ENCODE results near the gene AGPAT3.

The AGPAT3 gene

DNA sequence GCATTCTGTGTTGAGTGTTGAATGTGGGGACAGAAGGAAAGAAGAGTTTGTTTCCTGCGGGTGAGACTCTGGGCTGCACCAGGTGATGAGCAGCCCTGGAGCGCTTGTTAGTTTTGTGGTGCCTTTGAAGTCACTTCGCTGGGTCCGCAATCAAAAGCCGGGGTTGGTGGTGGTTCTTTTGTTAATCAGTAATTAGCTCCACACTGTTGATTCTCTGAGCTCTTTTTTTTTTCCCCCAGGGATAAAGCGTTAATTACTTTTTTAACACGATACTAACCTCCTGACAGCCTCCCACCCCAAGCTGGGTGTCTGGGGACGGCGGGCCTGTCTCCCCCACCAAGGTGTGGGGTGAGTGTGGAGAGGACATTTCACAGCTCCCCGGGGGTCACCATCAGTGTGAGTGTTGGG, 56.6 kb downstream of the AGPAT3 start:
- no peak for DNase-seq (ENCODE audit: low read depth in 1 of 2, low spot score in 1 of 2)

DNA sequence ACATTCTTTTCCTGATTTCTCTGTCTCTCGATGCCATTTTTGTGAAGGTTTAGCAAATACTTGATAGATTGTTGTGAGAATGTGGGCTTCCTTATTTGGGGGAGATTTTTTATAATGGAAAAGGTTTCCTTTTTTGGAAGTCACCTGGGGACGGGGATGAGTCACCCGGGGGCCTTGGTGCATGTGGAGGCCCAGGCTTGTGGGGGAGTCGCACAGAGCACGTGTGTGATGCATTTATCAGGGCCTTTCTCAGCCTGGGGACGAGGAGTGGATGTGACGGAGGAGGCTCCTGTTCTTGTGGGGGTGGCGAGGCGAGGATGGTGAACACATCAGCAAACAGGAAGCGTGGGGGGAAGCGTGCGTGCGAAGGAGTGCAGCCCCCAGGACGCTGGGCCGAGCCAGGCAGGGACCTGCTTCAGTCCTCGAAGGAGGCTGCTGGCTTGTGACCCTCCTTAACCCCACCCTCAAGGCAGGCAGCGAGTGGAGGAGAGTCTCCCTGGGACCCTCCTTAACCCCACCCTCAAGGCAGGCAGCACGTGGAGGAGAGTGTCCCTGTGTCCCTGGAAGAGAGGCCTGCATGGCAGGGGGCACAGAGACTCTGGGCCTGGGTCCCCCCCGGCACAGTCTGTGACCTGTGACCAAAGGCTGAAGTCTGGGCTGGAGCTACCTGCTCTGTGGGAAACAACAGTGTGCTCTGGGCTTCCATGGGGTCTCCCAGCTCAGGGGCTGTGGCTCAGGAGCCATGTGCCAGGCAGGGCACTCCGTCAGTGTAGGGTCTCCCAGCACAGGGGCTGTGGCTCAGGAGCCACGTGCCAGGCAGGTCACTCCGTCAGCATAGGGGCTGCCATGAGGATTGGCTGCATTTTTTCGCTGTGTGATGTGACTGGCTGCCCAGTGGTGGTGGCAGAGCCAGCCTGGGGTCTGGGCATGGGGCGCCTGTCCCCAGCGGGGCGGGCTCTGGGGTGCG, 57.2 kb downstream of the AGPAT3 start:
- DNase-seq (ENCODE audit: low read depth in 1 of 2, low spot score in 1 of 2), result peak; percentile 24 to 51

DNA sequence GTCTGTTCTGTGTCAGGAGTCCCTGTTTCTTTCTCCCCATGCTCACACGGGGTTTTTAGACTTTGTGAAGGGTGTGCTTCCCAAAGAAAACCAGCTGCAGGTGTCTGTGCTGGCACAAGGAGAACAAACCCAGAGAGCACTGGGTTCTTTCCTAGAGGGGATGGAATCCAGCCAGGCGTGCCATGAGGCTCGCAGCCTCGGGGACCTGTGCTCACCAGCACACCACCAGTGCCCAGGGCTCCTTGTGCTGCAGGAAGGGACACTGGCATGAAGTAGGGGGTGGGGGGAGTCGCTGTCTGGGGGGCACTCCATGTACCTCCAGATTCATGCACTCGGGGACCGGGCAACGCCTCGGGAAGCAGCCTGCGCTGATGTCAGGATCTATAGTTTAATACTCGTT, 57.9 kb downstream of the AGPAT3 start:
- DNase-seq (ENCODE audit: low read depth in 1 of 2, low spot score in 1 of 2), result no peak

DNA sequence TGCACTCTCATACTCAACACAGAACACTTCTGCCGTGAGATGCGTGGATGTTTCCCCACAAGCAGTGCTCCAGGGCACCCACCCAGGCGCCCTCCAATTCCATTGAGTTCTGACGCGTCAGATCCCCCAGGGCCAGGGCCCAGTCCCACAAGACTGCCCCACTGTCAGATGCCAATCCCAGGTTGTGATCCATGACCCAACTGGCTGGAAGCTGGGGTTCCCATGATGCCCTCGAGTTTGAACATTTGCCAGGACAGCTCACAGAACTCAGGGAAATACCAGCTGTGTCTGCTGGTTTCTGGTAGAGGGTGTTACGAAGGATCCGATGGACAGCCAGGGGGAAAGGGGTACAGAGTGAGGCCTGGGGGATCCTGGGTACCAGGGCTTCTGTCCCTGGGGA, 58.4 kb downstream of the AGPAT3 start:
- DNase-seq (ENCODE audit: low read depth in 1 of 2, low spot score in 1 of 2), result no peak

DNA sequence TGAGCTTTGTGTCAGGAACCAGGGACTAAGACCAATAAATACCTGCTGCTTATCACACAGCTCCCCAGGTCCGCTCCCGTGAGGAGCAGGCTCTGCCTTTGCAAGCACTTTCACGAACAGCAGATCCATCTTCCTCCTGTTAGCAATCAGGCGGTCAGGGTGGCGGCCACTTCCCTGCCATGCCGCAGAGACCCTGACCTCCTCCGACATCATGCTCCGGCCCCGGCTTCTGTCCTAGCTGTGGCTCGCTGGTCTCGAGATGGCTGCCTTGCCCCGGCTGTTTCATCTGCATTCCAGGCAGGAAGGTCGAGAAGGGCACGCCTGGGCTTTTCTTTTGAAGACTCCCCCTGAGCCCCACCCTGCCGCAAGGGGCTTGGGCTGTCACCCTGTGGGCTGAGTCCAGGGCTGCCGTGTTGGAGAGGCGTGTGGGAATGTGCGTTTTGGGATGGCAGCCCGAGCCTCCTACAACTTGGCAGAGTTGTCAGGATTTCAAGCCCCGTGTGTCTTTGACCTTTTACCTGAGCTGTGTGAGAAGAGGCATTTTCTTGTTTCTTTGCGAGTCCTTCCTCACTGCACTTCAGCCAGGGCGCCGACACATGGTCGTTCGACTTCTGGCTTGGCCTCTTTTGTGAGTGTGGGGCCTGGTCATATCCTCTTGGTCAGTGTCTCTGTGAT, 59.5 kb downstream of the AGPAT3 start:
- no peak for DNase-seq (ENCODE audit: low read depth in 1 of 2, low spot score in 1 of 2)

DNA sequence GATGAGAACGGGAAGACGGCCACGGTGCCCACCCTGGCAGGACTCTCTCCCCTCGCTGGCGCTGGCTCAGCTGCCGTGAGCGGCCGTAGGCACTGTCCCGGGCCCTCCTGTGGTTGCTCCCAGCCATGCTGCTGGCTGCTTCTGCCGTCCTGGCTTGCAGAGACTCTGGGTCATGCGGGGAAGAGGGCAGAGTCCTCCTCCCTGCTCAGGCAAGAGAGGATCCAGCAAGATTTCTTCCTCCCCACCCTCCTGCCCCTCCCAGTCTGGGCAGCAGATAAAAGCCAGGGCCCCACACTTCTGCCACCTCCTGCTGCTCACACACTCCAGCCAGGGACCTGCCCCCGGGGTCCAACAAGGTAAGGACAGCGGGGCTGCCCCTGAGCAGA, 60.1 kb downstream of the AGPAT3 start:
- no peak for DNase-seq (ENCODE audit: low read depth in 1 of 2, low spot score in 1 of 2)

DNA sequence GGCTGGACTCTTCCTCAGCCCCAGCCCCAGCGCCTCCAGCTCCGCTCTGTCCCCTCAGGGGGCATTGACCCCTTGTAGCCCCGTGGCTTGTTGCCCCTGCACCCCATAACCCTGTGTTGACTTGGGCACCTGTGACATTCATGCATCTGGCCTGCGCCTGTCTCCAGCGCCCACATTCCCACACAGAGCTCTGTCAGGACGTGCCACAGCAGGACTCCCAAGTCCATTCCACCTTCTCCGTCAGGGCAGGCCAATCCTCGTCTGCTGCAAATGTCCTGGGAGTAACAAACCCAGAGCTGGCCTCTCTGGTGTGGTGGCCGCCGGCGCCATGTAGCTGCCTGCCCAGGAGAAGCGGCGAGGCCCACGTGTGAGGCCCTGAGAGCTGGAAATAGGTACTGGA, 60.6 kb downstream of the AGPAT3 start:
- DNase-seq (ENCODE audit: low read depth in 1 of 2, low spot score in 1 of 2), result no peak

DNA sequence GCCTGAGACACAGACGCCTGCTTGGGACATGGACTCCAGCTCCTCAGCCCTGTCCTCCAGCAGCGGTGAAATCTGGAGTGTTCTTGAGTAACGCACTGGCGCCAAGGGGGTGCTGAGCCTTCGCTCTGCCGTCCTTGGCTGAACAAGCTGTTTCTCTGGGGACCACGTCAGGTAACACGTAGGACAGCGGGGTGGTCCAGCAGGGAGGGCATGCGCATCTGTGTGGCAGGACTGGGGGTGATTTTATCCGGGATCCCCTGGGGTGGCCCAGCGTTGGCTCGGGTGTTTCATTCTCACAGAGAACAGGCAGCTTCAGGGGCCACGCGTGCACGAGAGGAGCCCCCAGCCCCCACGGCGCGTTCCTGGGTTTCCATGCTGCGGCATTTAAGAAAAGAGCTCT, 61.2 kb downstream of the AGPAT3 start:
- no peak for DNase-seq (ENCODE audit: low read depth in 1 of 2, low spot score in 1 of 2)

DNA sequence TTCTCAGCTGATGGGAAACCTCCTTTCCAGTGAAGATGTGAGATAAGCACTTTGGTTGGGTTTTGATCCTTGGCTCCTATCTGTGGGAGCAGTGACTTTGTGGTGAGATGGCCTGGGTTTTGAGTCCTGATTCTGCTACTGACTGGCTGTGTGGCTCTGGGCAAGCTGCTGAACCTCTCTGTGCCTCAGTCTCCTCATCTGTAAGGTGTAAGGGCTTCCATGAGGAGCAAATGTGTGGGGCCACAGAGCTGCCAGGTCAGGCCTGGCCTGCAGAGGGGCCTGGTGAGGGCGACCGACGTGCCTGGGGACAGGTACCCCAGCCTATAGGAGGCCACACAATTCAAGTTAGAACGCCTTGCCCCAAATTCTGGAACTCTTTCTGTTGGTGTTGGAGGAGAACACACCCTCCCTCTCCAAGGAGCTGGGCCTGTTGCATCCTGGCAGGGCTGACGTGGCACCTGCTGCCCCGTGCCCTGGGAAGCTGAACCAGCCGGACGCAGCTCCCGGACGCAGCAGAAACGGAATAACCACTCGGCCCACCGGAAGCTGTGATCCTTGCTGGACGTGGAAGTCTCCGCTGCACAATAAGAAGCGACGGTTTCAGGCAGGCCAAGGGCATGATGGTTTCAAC, 62.7 kb downstream of the AGPAT3 start:
- no peak for DNase-seq (ENCODE audit: low read depth in 1 of 2, low spot score in 1 of 2)

DNA sequence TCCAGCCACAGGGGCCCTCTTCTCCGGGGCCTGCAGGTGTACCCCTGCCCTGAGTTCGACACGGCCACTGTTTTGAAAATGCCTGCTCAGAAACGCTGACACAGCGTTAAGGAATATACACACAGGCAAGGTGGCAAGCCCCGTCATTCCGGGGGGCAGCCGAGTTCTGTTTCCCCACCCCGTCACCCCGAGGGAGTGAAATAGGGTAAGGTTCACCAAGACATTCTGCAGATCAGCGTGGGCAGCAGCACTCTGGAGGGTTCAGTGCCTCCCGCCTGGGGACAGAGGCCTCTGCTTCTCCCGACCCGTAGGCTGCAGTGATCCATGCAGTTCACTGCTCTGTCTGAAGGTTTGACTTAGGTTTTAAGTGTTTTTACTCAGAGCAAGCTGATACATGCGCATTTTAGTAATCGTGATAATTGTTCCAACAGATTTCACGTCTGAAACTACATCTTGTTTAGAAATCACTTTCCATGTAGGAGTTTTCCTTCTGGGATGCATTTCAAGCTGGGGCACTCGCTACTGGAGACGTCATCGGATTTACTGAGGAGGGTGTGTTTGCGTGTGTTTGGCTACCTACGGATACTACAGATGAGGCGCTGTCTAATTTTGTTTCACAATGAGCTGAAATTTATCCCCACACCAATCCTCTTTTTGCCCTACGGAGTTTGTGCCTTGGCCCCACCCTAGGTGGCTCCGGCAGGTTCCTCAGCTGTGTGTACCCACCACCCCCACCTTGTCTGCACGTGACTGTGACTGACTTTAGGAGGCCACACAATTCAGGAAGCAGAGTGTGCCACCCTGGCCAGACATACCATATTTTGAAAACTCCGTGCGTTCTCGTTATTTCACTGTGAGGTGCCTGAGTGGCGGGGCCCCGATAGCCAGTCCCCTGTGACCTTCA, 63.5 kb downstream of the AGPAT3 start:
- no peak for DNase-seq (ENCODE audit: low read depth in 1 of 2, low spot score in 1 of 2)

DNA sequence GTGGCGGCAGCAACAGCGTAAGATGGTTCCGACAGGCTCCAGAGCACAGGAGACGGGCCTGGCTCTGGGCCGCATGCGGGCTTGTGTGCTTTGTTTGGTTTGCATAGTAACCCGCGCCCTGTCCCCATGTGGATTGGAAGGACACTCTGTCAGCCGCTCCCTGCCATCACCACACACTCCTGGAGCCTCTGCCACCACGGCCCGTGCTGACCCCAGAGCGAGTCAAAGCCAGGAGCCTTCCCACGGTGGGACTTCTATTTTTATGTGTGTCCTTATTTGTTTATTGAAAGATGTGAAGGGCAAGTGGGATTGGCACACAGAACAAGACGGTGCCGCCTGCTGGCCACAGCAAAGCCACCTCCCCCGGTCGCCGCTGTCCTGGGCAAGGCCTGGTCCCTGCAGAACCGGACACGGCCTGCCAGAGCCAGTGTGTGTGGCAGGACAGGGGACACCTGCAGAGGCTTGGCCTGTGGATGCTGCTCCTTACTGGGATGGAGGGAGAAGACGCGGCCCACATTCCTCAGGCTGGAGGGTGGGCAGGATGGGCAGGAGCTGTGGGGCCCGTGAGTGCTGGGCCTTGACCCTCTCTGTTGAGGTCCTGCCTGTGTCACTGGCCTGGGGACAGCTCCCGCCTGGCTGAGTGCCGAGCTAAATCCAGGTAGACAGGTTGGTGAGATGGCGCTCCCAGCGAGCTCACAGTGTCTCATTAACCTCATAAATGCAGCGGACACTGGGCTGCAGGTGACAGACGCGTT, 64.4 kb downstream of the AGPAT3 start:
- no peak for DNase-seq (ENCODE audit: low read depth in 1 of 2, low spot score in 1 of 2)

DNA sequence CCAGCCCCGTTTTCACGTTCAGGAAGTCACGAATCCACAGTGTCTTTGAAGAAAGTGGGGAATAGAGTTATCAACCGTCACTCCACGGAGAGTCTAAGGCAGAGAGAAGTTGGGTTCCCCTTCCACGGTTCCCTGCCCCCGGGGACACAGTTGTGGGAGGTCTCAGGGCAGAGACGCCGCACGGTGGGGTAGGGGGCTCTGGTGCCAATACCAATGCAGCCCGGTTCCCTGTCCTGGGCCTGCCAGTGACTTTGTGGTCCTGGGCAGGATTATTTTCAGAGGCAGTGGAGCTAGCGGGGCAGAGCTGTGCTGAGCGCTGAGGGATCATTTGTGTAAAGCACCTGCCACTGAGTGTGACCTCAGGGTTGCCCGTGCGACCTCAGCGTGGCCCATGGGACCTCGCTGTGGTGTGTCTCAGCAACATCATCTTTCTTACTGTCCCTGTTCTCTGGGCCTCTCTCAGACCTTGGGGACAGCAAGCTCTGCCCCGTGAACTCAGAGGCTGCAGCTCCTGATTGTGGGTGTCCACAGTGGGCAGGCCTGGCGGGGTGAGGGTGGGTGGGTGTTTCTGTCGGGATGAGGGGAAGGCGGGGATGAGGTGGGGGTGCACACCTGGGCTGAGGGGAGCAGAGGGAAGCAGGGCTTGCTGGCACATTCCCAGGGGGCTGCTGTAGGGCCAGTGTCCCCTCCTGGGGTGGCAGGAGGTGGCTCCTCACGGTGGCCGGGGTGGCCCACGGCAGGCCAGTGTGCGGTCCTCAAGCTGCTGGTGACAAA, 65.2 kb downstream of the AGPAT3 start:
- no peak for DNase-seq (ENCODE audit: low read depth in 1 of 2, low spot score in 1 of 2)

DNA sequence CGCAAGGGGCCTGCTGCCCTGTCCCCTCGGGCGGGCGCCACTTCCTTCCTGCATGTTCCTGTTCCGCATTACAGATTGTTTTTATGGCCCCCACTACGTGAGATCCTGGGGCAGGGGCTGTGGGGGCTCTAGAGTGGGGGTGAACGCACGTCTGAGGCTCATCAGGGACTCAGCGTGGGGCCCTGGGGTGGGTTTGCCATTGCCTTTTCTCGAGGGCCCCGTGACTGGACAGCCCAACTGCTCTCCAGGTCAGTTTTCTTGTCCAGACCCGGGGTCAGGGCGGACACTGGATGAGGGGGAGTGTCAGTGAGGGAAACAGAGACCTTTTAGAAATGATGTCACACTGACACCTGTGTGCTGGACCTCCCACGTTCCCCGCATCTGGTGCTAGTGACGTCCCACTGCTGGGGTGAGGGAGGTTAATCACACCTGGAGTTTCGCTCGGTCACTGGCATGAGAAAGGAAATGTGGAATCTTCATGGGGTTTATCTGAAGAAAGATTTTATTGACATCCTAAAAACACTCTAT, 65.9 kb downstream of the AGPAT3 start:
- no peak for DNase-seq (ENCODE audit: low read depth in 1 of 2, low spot score in 1 of 2)

DNA sequence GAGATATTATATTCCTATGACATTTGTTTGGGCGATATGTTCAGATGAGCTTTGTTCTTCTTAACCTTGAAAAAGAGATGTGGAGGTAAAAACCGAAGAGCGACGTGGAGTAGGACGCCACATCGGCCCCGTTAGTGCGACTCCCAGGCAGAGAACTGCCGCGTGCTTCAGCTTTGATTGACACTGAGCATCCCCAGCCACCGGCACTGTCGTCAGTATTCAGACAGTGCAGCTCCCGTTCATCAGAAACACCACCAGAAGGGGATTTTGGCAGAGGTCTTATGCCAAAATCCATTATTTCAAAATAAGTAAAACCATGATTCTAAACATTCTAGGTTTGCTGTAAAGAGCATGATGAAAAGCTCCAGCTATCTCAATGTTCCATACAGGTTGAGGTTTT, 66.5 kb downstream of the AGPAT3 start:
- DNase-seq (ENCODE audit: low read depth in 1 of 2, low spot score in 1 of 2), result no peak

DNA sequence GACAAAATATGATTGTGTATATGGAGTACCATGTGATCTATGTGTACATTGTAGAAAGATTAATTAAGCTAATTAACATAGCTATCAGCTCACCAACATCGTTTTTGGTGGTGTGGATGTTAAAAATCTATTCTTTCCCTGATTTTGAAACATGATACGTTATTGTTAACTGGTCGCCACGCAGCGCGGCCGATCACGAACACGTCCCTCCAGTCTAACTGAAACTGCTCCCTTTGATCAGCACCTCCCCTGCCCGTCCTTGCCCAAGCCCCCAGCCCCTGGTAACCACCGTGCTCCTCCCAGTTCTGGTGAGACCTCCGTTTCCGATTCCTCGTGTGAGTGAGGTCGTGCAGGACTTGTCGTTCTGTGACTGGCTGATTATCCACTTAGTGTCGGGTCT, 67.0 kb downstream of the AGPAT3 start:
- DNase-seq (ENCODE audit: low read depth in 1 of 2, low spot score in 1 of 2), result no peak

DNA sequence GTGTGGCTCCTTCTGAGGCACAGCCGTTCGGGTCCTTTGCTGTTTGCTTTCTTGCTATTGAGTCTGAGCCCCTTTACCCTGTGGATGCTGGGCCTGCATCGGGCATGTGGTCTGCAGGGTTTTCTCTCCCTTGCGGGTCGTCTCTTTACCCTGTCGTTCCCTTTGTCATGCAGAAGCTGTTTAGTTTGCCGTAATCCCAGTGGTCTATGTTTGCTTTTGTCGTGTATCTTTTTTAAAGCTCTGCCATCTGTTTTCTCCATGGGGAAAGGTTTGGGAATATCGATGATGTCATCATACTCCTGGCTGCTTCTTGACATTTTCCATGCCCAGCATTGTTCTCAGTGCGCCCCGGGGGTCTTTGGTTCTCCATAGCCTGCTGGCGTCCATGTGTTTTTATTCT, 68.2 kb downstream of the AGPAT3 start:
- DNase-seq (ENCODE audit: low read depth in 1 of 2, low spot score in 1 of 2), result no peak

DNA sequence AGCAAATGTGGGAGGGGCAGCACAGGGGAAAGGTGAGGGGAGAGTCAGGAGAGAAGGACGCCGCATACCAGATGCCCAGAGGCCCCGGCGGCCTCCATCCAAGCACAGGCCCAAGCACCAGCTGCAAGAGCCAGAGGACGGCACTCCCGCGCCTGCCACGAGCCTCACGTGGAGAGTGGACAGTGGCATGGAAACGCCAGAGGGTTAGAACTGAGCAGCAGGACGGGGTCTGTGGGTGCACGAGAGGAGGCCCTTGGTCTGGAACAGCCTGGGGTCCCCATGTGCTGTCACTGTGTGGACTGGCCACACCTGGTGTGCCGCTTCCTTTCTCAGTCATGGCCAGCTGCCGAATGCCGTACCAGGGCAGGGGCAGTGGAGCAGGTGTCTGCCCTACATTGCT, 68.7 kb downstream of the AGPAT3 start:
- DNase-seq (ENCODE audit: low read depth in 1 of 2, low spot score in 1 of 2), result no peak

DNA sequence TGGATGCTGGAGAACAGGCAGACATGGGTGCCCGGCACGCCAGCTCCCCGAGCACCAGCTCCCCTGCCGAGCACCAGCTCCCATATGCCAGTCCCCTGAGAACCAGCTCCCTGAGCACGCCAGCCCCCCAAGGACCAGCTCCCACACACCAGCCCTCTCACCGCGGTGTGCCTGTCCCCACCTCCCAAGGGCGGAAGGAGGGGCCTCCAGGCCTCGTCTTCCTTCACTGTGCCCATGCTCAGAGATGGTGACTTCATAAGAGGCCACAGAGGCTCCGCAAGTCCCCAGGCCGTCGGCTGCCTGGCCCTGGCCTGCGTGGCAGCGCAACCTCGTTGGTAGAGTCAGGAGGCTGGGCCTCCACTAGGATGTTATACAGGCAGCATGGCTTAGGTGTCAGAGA, 69.1 kb downstream of the AGPAT3 start:
- DNase-seq (ENCODE audit: low read depth in 1 of 2, low spot score in 1 of 2), result no peak
